Endothelial cell of umbilical vein (primary cell): ENCODE measurements around the gene MOB3C. TPM values are rescaled to one million over a fixed set of nuclear protein-coding genes. Genes with fewer than 3 reads are reported as not detected.

Experiments
- BruUV-seq: library from RNA; stranded (reverse); fragments of 400-500 nt; replicated peaks from 2 replicates; lab custom pipeline; 2021; lab: Mats Ljungman, UMichigan
- CTCF ChIA-PET: fragments of 300-600, 350-600 bp; sonication (Branson Sonifier 250); formaldehyde crosslinking; loops from one replicate; lab custom pipeline; 2021; ENCODE audit warnings: antibody characterized with exemption, inconsistent platforms; lab: Charles Lee
- POLR2A ChIA-PET: fragments of 300-600, 350-600 bp; sonication (Branson Sonifier 250); formaldehyde crosslinking; loops from one replicate; lab custom pipeline; 2021; ENCODE audit warnings: antibody characterized with exemption, inconsistent platforms; lab: Charles Lee
- DNase-seq: peaks from one replicate; pipeline ENCODE4 v3.0.0-alpha.2; 2011; ENCODE audit warnings: low read depth, low spot score
- FAIRE-seq: peaks from 2 replicates; lab custom pipeline; 2011; peaks lifted over from hg19 to GRCh38; lab: Jason Lieb, UNC
- H2AFZ ChIP-seq: 2 replicates; pipeline ENCODE4 v1.6.0; 2012; ENCODE audit warnings: low read depth, low read length, control low read depth, inconsistent platforms
- H3K27ac ChIP-seq: 2 replicates; pipeline ENCODE4 v1.5.1; 2011; ENCODE audit warnings: low read depth, mild to moderate bottlenecking, control low read depth, low read length, moderate library complexity; ENCODE audit not compliant: insufficient read depth
- H3K27me3 ChIP-seq, 2 experiments: 2 replicates each; pipeline versions ENCODE4 v1.6.0 to v1.6.1; 2011; ENCODE audit warnings: low read length in 2 of 2, mixed read lengths in 1 of 2; ENCODE audit not compliant: control insufficient read depth in 2 of 2, insufficient read depth in 2 of 2
- H3K36me3 ChIP-seq, 2 experiments: 2 replicates in 1 of 2; 3 replicates in 1 of 2; pipeline ENCODE4 v1.5.1; 2011; ENCODE audit warnings: low read length in 2 of 2, mild to moderate bottlenecking in 1 of 2, moderate library complexity in 1 of 2; ENCODE audit not compliant: control insufficient read depth in 2 of 2, insufficient read depth in 2 of 2; ENCODE audit errors: extremely low read depth in 1 of 2
- H3K4me1 ChIP-seq: 3 replicates; pipeline ENCODE4 v1.5.1; 2011; ENCODE audit warnings: mild to moderate bottlenecking, low read length; ENCODE audit not compliant: control insufficient read depth, insufficient read depth; ENCODE audit errors: extremely low read depth
- H3K4me2 ChIP-seq: 2 replicates; pipeline ENCODE4 v1.6.1; 2011; ENCODE audit warnings: low read length, control low read depth, mixed read lengths; ENCODE audit not compliant: insufficient read depth
- H3K4me3 ChIP-seq, 3 experiments: fragments of 200-600 bp in 1 of 3; sonication (generic), shearing (Covaris generic) in 1 of 3; replicated peaks in 1 of 3; 2 replicates each; pipeline ENCODE4 v1.5.1; 2011 to 2016; ENCODE audit warnings: control low read depth in 3 of 3, low read length in 3 of 3, mild to moderate bottlenecking in 2 of 3, inconsistent platforms in 1 of 3, low read depth in 1 of 3, moderate library complexity in 1 of 3; ENCODE audit not compliant: insufficient read depth in 1 of 3
- H3K79me2 ChIP-seq: 2 replicates; pipeline ENCODE4 v1.6.0; 2012; ENCODE audit warnings: low read length, inconsistent platforms; ENCODE audit not compliant: control insufficient read depth, insufficient read depth
- H3K9ac ChIP-seq: replicated peaks from 2 replicates; pipeline ENCODE3; 2011; ENCODE audit warnings: low read length, control low read depth; ENCODE audit not compliant: insufficient read depth; ENCODE audit errors: extremely low read depth
- H3K9me1 ChIP-seq: replicated peaks from 3 replicates; pipeline ENCODE4 v1.6.0; 2011; ENCODE audit warnings: mild to moderate bottlenecking, low read length; ENCODE audit not compliant: control insufficient read depth, insufficient read depth; ENCODE audit errors: extremely low read depth
- H3K9me3 ChIP-seq: replicated peaks from 2 replicates; pipeline ENCODE4 v1.5.1; 2012; ENCODE audit warnings: low read length, inconsistent platforms; ENCODE audit not compliant: control insufficient read depth, insufficient read depth
- H4K20me1 ChIP-seq: replicated peaks from 2 replicates; pipeline ENCODE3; 2011; ENCODE audit warnings: mild to moderate bottlenecking, low read length; ENCODE audit not compliant: control insufficient read depth, insufficient read depth; ENCODE audit errors: extremely low read depth
- CTCF ChIP-seq, 2 donors: IDR thresholded peaks; 1 replicate in 1 of 2; 2 replicates in 1 of 2; pipeline ENCODE4 v1.5.1; 2011; ENCODE audit warnings: low read length in 2 of 2, mild to moderate bottlenecking in 2 of 2, moderate library complexity in 2 of 2, control low read depth in 1 of 2, inconsistent platforms in 1 of 2, low read depth in 1 of 2; ENCODE audit not compliant: insufficient read depth in 1 of 2; ENCODE audit errors: extremely low read depth in 1 of 2
- EZH2 ChIP-seq: IDR thresholded peaks from 2 replicates; pipeline ENCODE4 v1.6.1; 2012; ENCODE audit warnings: borderline replicate concordance, low read depth, mild to moderate bottlenecking, moderate library complexity, low read length, inconsistent platforms; ENCODE audit not compliant: severe bottlenecking
- FOS ChIP-seq: IDR thresholded peaks from 2 replicates; pipeline ENCODE4 v1.6.1; 2011; ENCODE audit warnings: mild to moderate bottlenecking, low read length, moderate library complexity, borderline replicate concordance; ENCODE audit not compliant: insufficient read depth
- GATA2 ChIP-seq: IDR thresholded peaks from 2 replicates; pipeline ENCODE4 v1.7.0; 2011; ENCODE audit warnings: low read depth, mild to moderate bottlenecking, moderate library complexity, mixed read lengths, low read length; ENCODE audit not compliant: insufficient read length, insufficient read depth
- JUN ChIP-seq: IDR thresholded peaks from 2 replicates; pipeline ENCODE4 v1.6.1; 2011; ENCODE audit warnings: borderline replicate concordance, low read depth; ENCODE audit not compliant: insufficient read length, insufficient read depth
- MAX ChIP-seq: IDR thresholded peaks from 2 replicates; pipeline ENCODE4 v1.6.1; 2011; ENCODE audit not compliant: insufficient read depth, insufficient read length
- MYC ChIP-seq: IDR thresholded peaks from one replicate; pipeline ENCODE4 v1.6.1; 2011; ENCODE audit warnings: mild to moderate bottlenecking, low read depth, low read length
- POLR2A ChIP-seq: IDR thresholded peaks from 2 replicates; pipeline ENCODE4 v1.6.1; 2012; ENCODE audit warnings: low read depth, mild to moderate bottlenecking, control low read depth, low read length
- POLR2AphosphoS5 ChIP-seq: IDR thresholded peaks from 2 replicates; pipeline ENCODE4 v1.6.1; 2012; ENCODE audit warnings: low read depth, mild to moderate bottlenecking, control low read depth, low read length, moderate library complexity; ENCODE audit not compliant: insufficient read depth
- dilution Hi-C: fragments of 300-500 bp; cut with MboI; formaldehyde crosslinking; loops from one replicate; pipeline ENCODE4 v1.15.0; 2019; ENCODE audit warnings: low sequenced_read_pairs; ENCODE audit not compliant: extremely low pct_ligation_motif_present
- intact Hi-C: fragments of 100-400 bp; cut with micrococcal nuclease; formaldehyde crosslinking; loops from one replicate; pipeline ENCODE4 v1.10.0; 2022
- polyA plus RNA-seq, 4 experiments: library from polyadenylated mRNA; depleted of rRNA in 3 of 4; stranded (reverse) in 3 of 4; unstranded in 1 of 4; fragments of >200 nt; gene quantifications; 2 replicates each; pipeline versions ENCODE4 v1.2.1 to v1.2.3, GENCODE V29; 2011 to 2012; ENCODE audit warnings: missing spikeins in 1 of 4
- total RNA-seq: library from RNA; stranded (reverse); gene quantifications from 2 replicates; pipeline ENCODE4 v1.2.3, GENCODE V29; 2021

The MOB3C gene
- total and polyA plus RNA-seq, 2 donors (not counting 3 experiments of a cell fraction or from before 2014, with no cell fraction given): 6.1 to 8.4 TPM

GRCh38 chr1:46612937-46613660 lies 3.5 kb downstream of the MOB3C start:
- H3K4me2 ChIP-seq: no peak overlapping the region
- peaks cover 0 to 11% of the 10 kb centered on the region in 2 experiments for H3K36me3 ChIP-seq
- H3K9ac ChIP-seq: no peak overlapping the region
- ChIA-PET CTCF (interaction anchor here (1.3 to 1.4 kb wide), 3 partner anchors 7 to 11 kb away, joined by 4 to 6 read pairs (median 4); partner anchors contain the start of gene MKNK1), POLR2A (interaction anchor here (1.3 kb wide), 1 partner anchor 9 kb away, joined by 5 read pairs; the partner anchor contains the start of gene MKNK1)
- H2AFZ ChIP-seq: no peak overlapping the region
- DNase-seq (no peak), FAIRE-seq (no peak)
- H3K9me1 ChIP-seq: no peaks in the 10 kb centered on the region
- no peak overlapping the region for H3K27ac ChIP-seq
- H3K27me3 ChIP-seq: no peaks in the 10 kb centered on the region
- no peaks in the 10 kb centered on the region for H3K9me3 ChIP-seq
- peaks cover 11% of the 10 kb centered on the region for H3K4me1 ChIP-seq
- TF ChIP-seq MYC (no peak), JUN (no peak), FOS (no peak), CTCF (IDR thresholded peaks at IDR 0.05; ENCODE audit: extremely low read depth in 1 of 2, insufficient read depth in 1 of 2, low read depth in 1 of 2, low read length in 2 of 2) (no peak), MAX (no peak), GATA2 (no peak), EZH2 (no peak), POLR2AphosphoS5 (no peak), POLR2A (no peak)
- intact Hi-C loops (no loop called here), dilution Hi-C loops (no loop called here)
- no peaks in the 10 kb centered on the region for H3K79me2 ChIP-seq
- no peak overlapping the region for H3K4me3 ChIP-seq
- no peaks in the 10 kb centered on the region for H4K20me1 ChIP-seq
- no TSS peak for BruUV-seq
